T1000 (cell line): ENCODE data around the gene RBFA.

Source experiments
- DNase-seq: peaks from one replicate; lab custom pipeline; 2025; ENCODE audit warnings: mixed read lengths; lab: John Stamatoyannopoulos, UW

RBFA gene

GRCh38 chr18:80074697-80075096, 40.5 kb downstream of the RBFA start:
- DNase-seq: no peak

DNA sequence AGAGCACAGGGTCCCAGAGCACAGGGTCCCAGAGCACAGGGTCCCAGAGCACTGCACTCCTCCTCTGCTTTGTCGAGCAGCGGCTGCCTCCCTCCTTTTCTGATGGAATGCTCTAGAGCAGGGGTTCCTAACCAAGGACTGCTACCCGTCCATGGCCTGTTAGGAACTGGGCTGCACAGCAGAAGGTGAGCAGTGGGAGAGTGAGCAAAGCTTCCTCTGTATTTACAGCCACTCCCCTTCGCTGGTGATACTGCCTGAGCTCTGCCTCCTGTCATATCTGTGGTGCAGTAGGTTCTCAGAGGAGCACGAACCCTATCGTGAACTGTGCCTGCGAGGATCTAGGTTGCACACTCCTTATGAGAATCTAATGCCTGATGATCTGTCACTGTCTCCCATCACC, 41.7 kb downstream of the RBFA start:
- no peak for DNase-seq

- no peak for DNase-seq
These were observed 42.1 kb downstream of the RBFA start for GRCh38 chr18:80076379-80076778.

DNA sequence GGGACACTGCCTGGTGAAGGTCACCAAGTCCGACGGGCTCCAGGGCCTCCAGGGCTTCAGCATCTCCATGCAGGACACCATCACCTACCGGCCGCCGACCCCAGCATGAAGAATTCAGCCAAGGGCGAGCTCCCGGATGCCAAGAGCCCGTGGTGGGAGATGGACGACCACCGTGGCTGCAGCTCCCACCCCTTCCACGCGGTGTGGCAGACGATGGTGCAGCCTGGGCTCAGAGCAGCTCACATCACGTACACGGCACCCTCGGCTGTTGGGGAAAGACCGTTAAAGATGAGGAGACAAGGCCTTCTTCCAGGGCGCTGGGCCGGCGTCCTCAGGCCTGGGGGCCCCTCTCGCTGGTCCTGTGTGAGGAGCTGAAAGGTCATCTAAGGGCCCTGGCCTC, 43.6 kb downstream of the RBFA start:
- DNase-seq: no peak
